ENCODE data around the gene PPIL6.
"Not testable (repeated sequence)": the region's sequence is repeated elsewhere in the genome, so short reads cannot be mapped to it uniquely, and the experiment has no call there.

Gene PPIL6

DNA sequence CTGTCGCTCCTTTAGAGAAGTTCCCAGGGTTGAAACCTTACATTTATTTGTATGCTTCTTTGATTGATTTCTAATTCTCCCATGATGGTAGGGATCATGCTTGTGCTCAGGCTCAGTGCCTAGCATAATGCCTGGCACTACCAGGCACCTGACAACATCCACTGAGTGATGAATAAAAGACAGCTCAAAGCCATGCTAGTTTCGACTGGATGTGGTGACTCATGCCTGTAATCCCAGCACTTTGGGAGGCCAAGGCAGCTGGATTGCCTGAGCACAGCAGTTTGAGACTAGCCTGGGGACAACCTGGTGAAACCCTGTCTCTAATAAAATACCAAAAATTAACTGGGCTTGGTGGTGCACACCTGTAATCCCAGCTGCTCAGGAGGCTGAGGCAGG is 46.5 kb downstream of the PPIL6 start:
- peak; percentile 39 for DNase-seq

DNA sequence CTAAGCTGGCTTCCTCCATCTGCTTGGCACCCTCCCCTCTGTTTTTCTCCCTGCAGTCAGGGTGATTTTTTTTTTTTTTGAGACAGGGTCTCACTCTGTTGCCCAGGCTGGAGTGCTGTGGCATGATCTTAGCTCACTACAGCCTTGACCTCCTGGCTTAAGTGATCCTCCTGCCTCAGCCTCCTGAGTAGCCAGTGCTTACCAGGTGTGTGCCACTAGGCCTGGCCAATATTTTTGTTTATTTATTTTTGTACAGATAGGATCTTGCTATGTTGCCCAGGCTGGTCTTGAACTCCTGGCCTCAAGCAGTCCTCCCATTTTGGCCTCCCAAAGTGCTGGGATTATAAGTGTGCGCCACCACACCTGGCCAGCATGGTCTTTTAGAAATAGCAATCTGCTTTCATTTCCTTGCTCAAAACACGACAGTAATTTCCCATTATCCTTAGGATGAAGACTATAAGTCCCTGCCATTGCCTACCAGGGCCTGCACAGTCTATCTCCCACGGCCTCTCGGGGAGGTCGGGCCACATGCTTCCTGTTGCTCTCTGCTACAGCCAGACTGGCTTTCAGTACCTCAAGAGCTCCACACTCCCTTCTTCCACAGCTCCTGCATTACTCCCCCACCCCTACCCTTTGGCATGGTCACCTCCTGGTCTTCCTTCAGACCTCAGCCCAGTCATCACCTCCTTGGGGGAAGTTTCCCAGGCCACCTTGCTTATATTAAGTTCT is 47.1 kb downstream of the PPIL6 start:
- no peak for DNase-seq

DNA sequence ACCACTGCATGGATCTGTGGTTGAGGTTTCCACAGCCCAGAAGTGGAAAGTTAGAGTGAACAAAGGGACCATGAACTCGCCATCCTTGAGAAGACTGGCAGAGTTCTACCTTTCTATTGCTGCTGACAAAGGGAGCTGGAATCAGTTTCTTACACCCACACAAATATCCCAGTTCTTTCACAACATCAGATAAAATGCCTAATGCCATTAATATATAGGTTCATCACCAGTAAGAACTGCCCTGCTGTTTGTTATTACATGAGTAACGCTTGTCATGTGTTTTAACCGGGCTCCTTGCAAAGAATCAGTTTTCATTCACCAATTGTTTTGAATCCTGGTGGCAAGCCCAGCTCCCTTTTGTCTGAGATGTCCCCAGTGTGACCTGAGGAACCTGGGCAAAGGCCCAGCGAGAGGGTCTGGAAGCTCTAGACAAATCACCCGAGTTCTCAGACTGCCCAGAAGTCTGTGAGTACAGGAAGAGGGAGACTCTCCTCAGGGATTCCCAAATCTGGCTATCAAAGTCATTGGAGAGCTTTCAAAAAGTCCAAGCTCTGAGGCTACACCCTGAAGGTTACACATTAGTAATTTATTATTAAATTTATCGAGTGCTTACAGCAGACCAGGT is 50.7 kb downstream of the PPIL6 start:
- no peak for DNase-seq

DNA sequence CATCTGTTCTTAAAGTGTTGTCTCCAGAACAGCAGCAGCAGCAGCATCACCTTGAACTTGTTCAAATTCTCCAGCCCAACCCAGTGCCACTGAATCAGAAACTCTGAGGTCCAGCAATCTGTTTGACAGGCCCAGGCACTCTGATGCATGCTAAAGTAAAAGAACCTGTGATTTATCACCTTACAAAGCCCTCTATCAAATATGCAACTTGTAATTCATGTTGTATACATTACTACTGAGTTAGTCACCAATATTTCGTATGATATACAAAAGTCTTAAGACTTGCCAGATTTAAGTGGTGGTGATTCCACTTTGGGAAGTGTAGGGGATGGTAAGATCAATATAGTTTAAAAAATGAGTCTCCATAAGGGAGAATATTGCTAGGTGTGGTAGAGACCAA is 52.2 kb downstream of the PPIL6 start:
- peak; percentile 23 for DNase-seq

DNA sequence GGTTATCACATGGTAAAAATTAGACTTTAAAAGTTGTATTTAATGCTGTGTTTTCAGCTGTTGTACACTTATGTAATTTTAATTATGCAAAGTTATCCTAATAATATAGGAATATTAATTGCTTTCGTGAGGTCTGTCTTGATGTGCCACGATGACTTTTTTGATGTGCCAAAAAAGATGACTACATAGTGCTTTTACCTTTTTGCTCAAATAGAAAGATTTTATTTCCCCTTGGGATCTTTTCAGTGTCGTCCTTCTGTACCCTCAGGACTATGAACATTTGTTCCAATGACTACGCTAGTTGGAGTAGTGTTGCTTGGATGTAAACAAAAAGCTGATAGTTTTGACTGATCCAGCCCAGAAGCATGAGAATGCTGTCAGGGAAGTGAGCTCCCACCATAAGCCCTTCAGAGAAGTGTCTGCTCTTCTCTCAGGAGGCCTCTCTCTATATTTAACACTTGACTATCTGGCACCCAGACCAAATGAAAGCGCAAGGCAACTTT is 56.9 kb downstream of the PPIL6 start:
- DNase-seq, result no peak

DNA sequence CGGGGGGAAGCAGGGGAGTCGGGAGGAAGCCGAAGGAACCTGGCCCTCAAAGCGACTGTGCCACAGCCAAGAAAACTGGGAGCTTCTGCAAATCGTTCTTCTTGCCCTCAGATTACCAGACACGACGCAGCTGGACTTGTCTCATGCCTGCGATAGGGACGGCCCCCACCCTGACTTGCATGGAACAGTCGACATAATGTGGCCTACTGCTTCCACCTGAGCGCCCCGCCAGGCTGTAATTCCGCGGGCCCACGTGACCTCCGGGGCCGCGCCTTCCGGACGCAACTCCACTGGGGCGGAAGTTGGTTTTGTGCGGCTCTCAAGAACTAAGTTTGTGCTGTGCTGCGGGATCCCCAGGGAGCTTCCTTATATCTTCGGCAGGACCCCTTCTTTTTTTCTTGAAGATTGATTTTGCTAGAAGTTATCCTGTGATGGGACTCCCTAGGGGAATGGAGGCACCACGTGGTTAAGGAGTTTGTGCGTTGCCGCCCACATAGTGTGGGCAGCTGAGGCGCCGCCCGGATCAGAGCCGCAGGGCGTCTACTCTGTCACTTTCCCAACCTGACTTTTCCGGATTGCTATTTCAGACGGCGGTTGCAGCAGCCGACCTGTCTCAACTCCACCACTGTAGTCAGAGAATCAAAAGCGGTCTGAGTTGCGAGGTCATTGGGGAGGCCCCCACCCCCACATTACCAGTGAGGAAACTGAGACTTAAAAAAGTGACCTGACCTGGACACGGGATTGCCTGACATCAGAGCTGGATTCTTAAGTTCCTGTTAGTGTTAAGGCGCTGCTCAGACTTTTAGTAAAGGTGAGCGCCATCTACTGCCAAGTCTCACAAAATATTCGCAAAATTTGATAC is 57.6 kb downstream of the PPIL6 start:
- peak; percentile 93 for DNase-seq

DNA sequence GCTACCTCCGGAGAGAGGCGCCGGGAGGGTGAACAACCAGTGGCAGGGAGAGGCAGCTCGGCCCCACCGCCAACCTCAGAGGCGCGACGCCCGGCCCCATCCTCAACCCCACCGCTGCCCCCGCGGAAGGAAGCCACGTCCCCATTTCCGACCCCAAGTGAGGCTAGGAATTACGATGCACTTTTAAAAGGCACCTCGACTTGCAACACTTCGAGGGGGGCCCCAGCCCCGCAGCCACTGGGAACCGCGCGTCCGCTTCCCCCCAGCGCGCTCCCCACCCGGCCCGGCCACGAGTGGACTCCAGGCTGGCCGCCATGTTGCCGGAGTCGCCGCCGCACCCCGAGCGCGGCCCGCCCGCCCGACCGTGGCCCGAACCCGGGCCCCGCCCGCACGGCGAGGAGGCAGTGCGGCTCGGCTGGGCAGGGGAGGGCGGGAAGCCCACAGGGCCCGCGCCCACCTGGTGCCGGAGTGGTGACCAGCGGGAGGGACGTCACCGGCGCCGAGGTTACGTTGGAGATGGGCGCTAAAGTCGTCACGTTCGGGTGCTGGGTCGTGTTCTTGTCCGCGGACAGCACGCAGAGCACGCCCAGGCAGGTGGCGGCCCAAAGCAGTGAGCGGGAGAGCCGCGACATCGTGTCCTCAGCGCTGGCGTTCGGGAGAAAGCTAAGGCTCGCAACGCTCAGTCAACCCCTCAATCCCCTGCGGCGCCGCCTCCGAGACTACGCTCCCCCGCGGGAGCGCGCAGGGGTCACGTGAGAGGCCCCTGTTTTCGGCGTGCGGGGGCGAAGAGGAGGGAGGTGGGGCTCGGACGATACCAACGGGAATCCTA is 58.5 kb downstream of the PPIL6 start, which contains the start of gene CD164:
TSS of gene CD164 (minus strand) at position 721 of the 829 bp plus-strand sequence. CDS start at position 632, 89 bp downstream.
- peak; percentile 92 for DNase-seq

DNA sequence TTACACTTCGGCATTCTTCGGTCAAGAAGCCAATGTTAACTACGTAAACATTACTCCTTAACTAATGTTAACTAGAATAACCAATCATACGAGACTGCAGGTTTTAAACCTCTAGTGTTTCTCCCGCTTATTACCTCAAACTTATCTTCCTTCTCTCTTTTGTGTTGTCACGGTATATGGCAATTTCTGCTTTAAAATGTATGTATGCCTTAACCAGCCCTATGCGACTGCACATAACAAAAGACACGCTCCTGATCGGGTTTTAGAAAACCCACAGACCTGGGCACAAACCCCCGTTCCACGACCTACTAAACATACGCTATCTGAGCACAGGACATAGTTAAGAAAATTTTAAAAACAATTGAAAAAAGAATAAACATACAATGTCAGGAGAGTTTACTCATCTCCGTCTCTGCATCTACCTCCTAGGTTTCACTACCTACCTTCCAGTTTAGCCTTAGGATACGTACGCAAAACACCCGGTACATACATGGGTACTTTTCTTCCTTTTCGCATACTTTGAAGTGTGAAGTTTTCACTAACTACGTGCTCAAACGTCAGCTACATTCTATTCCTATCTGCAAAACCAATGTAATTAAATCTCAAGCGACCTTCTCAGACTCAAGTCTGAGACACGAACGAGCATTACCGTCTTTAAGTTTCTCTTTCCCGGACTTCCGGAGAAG is 59.2 kb downstream of the PPIL6 start:
- DNase-seq, result no peak

DNA sequence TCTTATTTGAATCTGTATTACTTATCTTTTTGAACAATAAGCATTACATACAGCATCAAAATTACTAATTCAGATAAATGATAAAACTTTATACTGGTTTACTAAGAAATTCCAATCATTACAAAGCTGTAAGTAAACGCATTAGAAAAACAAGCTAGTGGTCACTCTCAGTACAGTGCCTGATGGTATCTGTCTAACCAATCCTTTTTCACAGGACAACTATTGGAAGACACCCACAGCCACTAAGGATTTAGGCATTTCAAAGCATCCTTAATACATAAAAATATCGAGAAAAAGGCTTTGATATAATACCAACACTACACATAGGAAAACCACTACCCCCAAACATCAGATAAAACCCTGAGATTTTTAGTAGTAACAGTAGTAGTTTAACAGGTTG is 60.7 kb downstream of the PPIL6 start:
- DNase-seq, result peak; percentile 34

DNA sequence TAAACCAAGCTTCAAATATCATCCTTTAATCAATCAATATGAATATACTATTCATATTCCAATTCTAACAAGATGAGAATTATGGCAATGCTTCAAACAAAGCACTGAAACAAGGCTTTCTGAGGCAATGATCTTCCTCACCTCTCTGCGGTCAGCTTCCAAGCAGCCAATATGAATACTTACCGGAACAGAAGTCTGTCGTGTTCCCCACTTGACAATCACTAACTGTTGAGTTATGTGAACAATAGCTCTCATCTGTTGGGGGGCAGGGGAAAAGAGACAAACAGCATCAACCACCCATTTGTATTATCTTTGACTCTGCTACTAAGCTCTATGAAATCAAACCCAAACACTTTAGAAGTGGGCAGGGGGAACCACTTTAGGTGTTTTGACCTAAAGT is 62.7 kb downstream of the PPIL6 start:
- DNase-seq, result no peak

DNA sequence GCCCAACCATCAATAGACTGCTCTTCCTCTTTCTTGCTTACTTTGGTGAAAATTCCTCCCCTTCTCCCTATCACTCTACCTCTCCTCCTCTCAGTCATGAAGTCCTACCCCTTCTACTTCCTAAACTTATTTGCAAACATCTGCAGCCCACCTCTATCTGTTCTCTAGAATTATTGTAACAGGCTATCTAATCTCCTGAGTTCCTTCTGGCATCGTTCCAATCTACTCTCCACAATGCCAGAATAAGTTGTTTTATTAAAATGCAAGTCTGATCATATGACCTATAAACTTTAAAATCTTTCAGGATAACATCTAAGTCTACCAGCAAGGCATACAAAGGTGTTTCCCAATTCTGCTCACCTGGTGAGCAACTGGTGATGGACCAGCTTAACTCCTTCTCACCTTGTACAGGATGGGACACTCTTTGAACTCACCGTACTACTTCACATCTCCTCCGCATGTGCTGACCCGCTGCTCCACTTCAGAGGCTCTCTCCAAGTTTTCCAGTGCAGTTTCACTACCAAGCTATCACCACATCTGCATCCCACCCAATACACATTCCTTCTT is 66.0 kb downstream of the PPIL6 start:
- no peak for DNase-seq

DNA sequence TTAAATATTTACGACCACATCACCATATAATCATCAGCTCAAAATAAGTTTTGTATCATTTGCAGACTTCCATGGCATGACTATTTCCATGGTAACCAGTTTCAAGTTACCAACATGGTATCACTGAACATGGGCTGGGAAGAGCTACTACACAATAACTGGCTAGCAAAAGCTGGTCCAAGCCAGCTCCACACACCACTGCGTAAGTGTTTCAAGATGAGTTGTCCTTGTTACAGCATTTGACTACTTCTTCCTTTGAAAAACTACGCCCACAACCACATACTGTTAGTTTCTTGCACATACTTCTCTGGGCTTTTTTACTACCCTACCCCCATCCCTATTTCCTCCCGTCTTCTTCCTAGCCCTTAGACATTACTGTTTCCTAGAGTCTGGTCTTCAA is 66.7 kb downstream of the PPIL6 start:
- DNase-seq, result no peak

DNA sequence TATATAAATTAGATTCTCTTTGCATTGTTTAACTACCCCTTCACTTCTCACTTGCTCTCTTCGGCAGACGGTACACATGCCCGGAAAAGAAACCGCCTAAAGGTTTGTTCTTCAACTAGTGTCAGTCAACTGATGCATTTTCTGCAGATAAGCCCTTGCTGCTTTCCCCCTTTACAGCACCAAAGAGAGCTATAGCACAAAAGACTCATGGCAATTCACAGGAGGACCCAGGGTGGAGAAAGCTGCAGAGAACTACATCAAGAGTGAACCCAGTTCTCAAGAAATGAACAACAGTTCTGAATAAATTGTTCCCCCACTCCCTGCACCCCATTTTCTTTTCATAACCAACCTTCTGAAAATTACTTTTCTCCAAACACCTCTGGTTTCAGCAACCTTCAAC is 67.1 kb downstream of the PPIL6 start:
- no peak for DNase-seq

DNA sequence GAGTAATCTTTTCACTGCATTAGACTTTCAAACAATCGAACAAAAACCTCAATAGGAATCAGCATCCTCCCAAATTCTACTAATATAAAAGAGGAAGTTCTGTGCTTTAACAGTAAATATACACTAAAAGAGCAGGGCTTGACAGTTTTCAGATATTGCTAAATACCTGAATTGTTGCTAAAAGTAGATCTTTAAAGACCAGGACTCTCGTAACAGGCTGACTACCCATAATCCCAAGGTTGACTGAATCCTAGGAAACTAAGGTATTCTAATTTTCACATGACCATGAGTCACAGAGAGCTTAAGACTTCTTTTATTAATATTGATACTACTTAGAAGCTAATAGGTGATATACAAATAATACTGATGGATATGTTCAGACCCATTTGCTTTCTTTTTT is 68.3 kb downstream of the PPIL6 start:
- no peak for DNase-seq

DNA sequence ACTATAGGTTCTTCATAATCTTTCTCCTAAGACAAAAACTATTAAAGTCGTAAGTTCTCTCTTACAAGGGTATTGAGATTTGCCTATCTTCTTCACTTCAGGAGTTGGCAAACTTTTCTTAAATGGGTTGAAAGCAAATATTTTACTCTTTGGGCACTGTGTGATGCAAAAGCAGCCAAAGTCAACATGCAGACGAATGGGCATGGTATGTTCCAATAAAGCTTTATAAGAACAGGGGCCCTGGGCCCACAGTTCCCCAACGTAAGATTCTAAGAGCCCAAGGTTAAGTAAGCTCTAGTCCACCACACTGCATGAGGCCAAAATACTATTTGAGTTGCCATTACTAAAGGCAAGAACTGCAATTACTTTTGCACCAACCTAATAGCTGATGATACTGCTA is 69.6 kb downstream of the PPIL6 start:
- no peak for DNase-seq

DNA sequence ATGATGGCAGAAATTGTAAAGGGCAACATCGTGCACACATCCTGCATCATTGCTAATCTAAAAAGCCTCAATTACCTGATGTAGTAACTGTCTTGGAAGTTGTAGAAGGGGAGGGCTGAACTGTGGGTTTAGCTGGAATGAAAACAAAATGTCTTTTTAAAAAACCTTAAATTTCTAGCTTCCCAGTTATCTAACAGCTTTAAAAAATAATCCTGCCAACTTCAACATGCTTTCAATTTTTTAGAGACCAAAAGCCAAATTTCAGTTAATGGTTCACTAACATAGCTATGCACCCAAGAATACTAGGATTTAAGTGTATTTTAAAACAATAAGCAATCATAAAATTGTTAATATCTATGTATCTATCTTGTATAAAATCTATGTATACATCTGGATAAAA is 70.1 kb downstream of the PPIL6 start:
- no peak for DNase-seq

DNA sequence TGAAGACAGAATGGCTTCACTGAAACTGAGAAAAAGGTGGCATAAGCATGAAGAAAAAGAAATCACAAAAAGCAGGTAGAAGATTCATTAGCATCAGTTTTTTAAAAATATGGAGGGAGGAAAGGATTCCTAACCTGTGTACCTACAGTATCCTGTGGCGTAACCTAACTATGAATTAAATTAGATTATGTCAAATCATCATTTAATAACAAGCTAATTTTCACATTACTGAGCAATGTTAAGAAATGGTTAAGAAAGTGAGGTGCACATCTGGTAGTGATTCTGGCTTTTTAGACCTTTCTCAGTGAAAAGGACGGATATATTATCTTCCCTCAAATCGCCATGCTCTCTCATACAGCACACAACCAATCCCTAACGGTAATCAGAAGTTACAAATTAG is 70.7 kb downstream of the PPIL6 start:
- DNase-seq, result no peak

DNA sequence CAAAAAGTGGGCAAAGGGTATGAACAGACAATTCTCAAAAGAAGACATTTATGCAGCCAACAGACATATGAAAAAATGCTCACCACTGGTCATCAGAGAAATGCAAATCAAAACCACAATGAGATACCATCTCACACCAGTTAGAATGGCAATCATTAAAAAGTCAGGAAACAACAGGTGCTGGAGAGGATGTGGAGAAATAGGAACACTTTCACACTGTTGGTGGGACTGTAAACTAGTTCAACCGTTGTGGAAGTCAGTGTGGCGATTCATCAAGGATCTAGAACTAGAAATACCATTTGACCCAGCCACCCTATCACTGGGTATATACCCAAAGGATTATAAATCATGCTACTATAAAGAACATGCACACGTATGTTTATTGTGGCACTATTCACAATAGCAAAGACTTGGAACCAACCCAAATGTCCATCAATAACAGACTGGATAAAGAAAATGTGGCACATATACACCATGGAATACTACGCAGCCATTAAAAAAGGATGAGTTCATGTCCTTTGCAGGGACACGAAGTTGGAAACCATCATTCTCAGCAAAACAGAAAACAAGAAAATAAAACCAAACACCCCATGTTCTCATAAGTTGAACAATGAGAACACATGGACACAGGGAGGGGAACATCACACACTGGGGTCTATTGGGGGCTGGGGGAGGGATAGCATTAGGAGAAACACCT is 75.9 kb downstream of the PPIL6 start:
- DNase-seq, result not testable (repeated sequence)

DNA sequence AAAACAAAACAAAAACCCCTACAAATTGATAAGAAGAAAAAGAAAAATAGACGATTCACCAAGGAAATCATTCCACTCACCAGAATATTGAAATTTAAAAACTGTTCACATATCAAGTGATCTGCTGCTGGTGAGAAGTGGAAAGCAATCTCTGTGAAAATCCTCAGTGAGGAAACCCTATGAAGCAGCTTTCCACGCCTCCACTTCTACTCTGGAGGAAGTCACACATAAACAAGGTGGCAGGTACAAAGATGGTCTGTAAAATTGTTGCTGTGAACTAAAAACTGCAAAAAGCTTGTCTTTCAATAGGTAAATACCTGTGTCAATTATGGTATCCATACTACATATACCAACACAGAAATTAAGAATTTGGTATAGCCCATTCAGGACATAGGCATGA is 76.7 kb downstream of the PPIL6 start:
- DNase-seq, result no peak

DNA sequence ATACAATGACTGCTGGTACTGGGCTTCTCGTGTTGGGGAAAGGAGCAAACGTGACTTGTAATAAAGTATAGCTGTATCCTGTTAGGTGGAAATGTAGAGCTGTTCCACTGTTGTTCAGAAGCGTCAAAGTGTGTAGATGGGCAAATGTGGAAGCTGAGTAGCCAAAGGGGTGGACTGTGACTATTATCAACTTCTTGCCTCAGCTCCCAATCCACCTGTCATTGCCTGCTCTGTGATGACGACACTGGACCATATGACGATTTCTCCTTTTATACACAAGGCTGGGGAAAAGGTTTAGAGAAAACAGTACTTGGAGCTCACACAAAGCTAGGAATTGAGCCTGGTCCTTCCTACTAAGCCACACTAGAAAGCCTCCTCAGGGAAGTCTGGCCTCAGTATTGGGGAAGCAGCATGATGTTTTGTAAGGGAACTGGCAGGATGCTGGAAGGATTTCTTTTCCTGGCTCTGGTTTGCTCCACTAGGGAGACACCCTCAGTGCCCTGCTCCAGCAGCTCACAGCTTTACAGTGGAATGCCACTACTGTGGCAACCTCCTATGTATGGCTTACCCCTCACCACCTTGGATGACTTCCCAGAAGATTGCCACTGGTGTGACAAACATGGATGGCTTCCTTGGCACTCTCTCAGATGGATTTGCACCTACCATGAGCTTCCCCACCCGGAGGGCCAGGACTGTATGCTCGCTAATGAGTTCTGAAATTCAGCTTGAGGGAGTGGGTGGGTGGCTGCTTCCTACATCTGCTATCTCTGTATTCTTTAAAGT is 78.1 kb downstream of the PPIL6 start:
- no peak for DNase-seq

Data from HCEC 1CT (cell line).